Stimulated activated CD8-positive, alpha-beta memory T cell treated with anti-CD3 and anti-CD28 coated beads, Interleukin-4, amount 100 ng/mL, for 24 hours (primary cell): ENCODE results near the gene SH3RF2.
"Not testable (repeated sequence)": the region's sequence is repeated elsewhere in the genome, so short reads cannot be mapped to it uniquely, and the experiment has no call there.

Source experiments
- DNase-seq: peaks from one replicate; pipeline ENCODE4 v3.0.0-alpha.2; 2020; ENCODE audit warnings: low read depth

SH3RF2 gene, protein sequence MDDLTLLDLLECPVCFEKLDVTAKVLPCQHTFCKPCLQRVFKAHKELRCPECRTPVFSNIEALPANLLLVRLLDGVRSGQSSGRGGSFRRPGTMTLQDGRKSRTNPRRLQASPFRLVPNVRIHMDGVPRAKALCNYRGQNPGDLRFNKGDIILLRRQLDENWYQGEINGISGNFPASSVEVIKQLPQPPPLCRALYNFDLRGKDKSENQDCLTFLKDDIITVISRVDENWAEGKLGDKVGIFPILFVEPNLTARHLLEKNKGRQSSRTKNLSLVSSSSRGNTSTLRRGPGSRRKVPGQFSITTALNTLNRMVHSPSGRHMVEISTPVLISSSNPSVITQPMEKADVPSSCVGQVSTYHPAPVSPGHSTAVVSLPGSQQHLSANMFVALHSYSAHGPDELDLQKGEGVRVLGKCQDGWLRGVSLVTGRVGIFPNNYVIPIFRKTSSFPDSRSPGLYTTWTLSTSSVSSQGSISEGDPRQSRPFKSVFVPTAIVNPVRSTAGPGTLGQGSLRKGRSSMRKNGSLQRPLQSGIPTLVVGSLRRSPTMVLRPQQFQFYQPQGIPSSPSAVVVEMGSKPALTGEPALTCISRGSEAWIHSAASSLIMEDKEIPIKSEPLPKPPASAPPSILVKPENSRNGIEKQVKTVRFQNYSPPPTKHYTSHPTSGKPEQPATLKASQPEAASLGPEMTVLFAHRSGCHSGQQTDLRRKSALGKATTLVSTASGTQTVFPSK

DNA sequence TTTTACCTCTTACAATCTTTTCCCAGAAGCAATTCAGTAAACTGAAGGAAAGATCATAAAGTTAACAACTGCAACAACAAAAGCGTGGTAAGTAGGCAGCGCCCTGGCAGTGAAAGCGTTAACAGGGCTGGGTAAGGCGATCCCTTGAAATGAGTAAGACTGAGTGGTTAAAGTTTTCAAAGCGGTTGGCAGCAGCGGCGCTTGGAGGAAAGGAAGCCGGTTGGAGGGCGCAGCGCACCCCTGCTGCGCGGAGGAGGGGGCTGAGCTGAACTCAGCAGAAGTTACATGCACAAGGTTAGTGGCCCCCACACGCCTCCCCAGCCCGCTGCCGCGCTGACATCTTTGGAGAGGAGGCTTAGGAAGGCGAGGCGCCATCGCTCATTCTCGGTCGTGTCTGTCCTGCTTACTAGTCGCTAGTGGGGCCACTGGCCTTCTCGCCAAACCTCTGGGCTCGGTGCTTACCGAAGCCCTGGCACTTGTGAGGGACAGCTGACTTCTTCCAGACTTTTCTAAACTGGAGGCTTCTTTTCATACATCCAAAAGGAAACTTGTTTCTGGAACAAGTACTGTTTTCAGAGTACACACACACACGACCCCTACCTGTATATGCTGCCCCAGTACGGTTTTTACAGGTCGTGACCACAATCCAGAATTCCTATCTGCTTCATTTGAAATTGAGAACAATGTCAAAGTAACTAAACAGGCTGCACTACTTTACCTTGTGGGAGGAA lies at the start of gene SH3RF2:
TSS of gene SH3RF2 (plus strand) at position 178 of the 731 bp plus-strand sequence. CDS start 1,351 bp downstream, outside the sequence.
- peak; percentile 7 for DNase-seq

DNA sequence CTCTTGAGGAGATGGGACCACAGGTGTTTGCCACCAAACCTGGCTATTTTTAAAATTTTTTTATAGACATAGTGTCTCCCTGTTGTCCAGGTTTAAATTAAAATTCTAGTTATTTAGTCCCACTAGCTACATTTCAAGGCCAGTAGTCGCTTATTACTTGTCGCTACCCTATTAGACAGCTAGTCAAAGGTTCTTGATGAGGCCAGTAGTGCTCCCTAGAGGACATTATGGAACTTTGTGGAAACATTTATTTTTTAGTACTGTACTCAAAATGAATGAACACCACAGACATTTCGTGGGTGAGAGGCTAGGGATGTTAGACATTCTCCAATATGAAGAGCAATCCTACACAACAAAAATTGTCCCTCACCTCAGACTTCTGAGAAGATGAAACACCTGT lies 49.2 kb upstream of the SH3RF2 start:
- no peak for DNase-seq

DNA sequence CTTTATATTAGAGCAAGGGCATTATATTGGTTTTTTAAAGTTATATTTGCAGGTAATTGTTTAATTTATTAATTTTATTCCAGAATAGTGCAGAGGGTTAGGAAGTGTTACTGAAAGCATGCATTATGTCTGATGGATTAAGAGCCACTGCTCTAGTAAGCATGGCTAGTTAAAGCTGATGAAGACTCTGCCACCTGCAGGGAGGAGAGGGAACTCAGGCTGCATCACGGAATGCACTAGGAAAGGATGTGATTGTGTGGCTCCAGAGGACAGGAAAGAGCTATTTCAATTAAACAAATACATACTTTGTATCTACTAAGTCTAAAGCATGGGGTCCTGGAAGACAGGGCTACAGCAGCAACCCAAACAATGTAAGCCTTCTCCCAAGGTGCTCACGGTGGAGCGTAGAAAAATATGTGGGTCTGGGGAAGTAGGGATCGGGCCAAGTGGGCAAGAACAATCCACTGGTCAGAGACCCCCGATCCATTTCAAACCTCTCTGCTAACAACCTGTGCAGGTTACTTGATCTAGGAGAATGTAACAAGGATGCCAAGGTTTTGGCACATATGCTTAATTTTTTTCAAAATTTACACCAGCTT lies 48.3 kb upstream of the SH3RF2 start:
- DNase-seq: no peak

DNA sequence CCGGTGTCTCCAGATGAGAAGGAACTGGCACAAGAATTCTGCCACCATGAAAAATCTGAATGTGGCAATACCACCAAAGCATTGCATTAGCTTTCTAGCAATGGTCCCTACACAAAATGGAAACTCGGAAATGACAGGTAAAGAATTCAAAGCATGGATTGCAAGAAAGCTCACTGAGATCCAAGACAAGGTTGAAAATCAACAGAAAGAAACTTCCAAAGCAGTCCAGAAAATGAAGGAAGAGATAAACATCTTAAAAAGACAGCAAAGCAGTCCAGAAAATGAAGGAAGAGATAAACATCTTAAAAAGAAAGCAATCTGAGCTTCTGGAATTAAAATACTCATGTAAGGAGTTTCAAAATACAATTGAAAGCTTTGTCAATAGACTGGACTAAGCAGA lies 46.8 kb upstream of the SH3RF2 start:
- no peak for DNase-seq

DNA sequence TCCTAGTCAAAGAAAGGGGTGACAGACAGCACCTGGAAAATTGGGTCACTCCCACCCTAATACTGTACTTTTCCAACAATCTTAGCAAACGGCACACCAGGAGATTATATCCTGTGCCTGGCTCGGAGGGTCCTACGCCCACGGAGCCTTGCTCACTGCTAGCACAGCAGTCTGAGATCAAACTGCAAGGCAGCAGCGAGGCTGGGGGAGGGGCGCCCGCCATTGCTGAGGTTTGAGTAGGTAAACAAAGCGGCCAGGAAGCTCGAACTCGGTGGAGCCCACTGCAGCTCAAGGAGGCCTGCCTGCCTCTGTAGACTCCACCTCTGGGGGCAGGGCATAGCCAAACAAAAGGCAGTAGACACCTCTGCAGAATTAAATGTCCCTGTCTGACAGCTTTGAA lies 45.0 kb upstream of the SH3RF2 start:
- not testable (repeated sequence) for DNase-seq

DNA sequence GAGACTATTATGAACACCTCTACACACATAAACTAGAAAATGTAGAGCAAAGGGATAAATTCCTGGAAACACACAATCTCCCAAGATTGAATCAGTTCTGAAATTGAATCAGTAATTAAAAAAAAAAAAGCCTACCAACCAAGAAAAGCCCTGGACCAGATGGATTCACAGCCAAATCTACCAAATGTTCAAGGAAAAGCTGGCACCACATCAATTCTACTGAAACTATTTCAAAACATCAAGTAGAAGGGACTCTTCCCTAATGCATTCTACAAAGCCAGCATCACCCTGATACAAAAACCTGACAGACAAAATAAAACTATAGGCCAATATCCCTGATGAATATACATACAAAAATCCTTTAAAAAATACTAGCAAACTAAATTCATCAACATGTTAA lies 38.2 kb upstream of the SH3RF2 start:
- DNase-seq: no peak

DNA sequence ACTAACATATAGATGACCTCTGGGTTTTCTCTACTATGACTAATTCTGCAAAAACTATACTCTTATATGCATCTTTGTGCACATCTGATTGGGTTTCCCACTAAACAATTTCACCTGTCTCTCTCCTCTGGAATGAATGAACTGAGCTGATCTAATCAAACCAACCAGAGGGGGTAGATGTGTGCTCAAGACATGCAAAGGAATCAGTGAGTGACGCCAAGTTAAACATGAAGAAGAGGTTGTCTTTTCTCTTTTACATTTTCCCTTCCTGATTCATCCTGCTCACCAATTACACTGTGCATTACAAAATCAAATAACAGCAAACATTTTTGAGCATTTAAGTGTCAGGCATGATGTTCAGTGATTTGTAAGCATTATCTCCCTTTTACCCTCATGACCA lies 34.0 kb upstream of the SH3RF2 start:
- no peak for DNase-seq

DNA sequence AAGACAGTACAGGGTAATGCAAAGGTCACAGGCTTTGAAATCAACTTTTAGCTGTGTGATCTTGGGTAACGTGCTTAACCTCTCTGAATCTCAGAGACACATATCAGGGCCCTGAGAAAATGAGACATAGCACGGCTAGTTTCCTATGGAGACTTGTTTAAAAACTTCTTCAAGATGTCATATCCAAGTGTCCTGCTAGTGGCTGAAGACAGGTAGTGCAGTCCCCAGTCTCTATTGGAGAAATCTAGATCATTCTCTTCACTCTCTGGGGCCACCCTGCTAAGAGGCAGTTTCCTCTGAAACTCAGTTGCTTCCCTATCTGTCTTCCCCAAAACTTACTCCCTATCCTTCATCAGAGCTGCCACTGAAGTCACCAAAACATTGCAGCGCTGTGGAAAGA lies 33.3 kb upstream of the SH3RF2 start:
- DNase-seq: no peak

DNA sequence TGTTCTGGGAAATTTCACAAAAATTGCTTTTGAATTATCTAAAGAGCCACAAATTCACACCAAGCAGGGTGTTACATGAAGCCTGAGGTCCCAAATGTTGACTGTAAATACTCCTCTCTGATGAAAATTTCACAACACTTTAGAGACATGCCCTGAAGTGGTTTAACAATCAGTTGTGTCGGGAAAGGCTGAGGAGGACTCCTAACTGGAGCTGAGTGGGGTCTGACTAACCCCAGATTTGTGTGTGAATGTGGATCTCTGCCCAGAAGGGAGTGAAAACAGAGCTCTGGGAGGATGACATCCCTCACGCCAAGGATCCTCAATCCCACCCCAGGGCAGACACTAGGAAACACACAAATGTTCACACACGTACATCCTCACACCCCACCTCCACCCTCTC lies 32.5 kb upstream of the SH3RF2 start:
- DNase-seq: no peak

DNA sequence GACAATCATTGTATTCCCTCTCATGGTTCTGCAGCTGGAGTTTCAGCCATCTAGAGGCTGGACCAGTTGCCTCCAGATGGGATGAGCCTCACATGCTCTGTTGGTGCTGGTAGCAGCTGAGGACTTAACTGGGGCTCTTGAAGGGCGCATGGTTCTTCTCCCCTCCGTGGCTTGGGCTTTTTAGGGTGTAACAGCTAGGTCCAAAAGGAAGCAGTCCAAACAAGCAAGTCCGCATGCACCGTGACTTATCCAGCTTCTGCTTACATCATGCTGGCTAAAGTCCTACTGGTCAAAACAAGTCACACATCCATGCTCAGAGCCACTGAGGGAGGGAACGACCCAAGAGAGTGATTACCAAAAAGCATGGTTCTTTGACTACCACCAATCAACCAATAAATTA lies 31.6 kb upstream of the SH3RF2 start:
- no peak for DNase-seq

DNA sequence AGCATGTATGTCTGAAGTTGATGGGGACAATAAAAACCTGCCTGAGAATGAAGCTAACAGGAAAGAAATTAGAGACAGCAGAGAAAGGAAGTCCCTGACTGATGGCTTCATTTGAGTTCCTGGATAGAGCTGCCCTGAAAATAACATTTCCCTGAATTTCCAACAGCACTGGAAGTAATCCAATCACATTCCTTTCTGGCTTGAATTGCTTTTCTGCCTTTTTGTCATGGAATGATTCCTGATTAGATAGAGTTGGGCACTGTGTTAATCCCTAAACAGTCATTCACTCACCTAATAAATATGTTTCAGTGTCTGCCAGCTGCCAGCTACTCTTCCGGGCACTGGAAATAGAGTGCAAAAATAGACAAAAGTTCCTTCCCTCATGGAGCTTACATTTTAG lies 30.0 kb upstream of the SH3RF2 start:
- no peak for DNase-seq

DNA sequence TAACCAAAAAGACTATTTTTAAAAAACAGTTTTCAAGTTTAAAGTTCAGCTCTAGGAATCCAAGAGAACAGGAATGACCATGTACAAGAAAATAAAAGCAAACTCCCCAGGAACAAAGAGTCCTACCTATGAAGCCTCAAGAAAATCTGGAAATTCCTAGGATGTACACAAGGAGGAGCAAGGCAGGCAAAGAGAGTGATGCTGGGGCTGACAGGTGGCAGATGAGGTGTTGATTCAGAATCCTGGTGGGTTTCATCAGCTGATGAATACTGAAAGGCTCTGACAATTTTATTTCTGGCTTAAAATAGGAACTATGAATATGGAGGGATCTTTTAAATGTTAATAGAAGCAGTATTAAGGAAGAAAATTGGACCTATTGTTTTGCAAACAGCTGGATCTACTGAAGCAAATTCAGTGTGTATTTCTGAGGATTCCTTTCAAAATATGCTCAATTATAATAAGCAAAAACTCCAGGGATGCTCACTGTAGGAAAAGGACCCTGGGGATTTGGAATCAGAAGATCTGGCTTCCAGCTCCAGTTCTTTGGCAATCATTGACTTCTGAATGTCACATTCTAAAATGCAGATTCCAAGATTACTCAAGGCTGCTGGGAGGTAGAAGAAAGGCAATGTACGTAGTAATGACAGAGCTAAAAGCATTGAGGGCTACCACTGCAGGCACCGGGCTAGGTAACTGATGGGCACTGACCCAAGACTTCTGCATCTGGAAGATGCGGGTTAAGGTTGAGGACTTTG lies 28.0 kb upstream of the SH3RF2 start:
- no peak for DNase-seq

DNA sequence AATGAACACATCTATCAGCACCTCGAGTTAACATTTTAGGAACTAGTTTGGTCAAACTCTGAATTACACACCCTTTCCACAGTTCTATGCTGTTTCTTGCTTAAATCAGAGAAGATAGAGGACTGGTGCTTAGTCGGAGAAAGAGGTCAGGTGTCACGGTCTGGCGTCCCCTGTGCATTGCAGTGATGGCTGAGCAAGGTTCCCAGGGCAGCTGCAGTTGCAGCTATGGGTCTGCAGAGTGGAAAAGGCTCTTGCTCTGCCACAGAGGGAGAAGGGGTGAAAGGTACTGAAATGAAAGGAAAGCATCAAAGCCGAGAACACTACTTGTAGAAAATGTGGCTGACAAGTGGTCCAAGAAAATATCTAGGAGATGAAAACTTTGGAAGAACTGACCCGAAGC lies 25.2 kb upstream of the SH3RF2 start:
- DNase-seq: no peak

DNA sequence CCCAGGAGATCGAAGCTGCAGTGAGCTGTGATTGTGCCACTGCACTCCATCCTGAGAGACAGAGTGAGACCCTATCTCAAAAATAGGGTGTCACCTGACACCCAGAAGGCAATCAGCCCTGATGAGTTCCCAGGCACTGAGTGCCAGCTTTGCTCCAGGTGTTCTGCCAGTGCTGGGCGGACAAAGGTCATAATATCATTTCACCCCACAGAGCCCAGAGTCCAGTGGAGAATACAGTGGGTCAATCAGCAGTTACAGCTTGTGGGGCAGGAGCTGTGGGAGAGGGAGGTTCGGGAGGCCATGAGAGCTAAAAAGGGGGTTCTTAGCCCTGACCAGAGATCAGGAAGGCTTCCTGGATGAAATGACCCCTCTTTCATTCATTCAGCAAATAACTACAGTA lies 24.4 kb upstream of the SH3RF2 start:
- no peak for DNase-seq

DNA sequence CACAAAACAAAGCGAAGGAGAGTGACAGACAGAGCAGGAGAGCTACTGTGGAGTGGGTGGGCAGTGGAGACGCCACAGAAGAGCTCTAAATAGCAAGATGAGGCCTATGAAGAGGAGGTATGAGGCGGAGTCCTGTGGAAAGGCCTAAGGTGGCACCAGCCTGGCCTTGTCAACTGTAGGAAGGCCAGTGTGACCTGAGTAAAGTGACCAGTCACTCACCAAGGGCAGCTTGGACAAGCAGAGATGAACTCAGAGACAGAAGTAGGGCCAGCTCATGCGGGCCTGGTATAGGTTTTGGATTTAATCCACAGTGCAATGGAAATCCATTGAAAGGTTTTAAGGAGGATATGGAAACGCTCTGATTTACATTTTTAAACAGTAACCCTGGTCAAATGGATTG lies 23.8 kb upstream of the SH3RF2 start:
- no peak for DNase-seq

DNA sequence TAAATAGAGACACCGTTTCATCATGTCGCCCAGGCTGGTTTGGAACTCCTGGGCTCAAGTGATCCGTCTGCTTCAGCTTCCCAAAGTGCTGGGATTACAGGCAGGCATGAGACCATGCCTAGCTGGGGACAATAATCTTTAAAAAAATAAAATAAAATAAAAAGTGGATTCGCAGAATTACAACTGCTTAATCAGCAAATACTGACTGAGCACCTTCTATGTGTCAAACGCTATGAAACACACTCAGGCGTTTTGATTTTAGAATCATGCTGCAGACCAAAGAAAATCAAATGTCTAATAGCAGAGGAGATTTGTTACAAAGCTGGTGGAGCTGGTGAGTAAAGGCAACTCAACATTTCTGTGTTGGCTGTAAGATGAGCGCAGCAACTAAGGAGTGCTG lies 22.7 kb upstream of the SH3RF2 start:
- DNase-seq: no peak

DNA sequence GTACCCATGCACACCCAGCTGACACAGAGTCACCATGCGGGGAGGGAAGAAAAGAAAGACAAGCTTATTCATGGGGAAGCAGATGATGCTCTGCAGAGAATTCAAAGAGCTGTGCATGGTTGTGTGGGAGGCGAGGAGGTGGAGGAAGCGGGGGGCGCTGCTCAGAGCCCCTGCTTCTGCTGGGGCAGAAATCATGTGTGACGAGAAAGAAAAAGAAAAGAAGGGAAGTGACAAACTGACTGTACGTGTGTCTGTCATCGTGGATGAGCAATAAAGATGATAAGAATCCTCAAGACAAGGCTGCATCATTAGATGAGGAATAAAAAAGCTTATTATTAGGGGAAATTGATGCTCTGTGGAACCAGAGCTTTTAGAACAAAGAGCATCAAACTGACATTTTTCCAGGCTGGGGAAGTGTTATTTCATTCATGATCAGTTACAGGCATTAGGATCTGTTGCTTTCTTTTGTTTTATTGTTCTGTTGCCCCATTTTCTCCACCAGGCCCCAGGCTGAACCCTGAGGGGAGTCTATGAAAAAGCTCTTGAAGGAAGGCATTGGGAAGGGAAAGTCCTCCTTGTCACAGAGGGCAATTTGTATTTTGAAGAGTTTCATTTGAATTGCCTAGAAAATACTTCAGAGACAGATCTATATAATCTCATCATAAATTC lies 20.3 kb upstream of the SH3RF2 start:
- no peak for DNase-seq

DNA sequence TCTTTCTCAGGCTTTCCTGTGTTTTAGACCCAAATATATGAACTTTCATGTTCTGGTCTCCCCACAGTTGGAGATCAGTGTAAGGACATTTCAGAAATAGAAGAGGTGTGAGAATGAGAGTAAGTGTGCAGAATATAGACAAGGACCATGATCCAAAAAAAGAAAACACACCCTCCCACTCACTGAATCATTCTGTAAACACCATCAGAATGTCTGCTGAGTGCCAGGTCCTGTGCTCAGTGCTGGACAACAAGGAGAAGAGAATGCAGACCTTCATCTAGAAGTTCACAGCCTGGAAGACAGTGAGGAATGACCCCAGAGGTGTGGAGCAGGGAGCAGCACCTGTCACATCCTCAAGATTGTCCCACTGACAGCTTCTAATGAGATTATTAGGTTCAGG lies 19.1 kb upstream of the SH3RF2 start:
- DNase-seq: no peak

DNA sequence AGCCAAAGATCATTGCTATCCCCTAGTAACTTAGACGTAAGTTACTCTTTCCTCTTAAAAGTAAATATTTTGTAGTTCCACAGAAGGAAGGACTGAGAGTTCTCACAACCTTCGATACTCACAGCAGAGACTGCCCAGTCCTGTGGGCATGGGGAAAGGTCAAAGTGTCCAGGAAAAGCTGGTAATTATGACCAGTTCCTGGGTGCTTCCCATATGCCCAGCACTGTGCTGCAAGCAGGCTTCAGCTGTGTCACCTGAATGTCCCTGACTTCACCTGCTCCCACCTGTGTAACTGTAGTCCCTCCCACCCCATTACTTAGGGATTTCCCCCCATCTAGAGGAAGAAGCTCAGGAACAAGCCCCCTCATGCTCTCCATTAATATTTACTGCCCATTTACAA lies 18.0 kb upstream of the SH3RF2 start:
- DNase-seq: no peak

DNA sequence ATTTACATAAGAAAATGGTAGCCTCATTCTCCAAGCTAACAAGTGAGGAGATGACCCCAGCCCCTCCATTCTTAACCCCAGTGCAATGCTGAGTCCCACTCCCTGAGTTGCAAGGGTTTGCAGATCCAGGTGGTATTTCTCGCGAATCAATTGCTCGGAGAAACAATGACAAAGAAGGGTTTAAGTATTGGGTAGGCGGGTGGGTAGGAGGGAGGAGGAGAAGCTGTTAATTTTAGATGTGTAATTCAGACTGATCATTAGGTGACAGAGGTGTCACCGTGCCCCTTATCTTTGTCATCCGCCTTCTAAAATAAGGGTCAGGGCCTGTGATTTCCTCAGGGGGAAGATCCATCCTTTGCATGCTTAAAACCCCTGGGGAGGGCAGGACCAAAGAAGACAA lies 17.0 kb upstream of the SH3RF2 start:
- DNase-seq: no peak

DNA sequence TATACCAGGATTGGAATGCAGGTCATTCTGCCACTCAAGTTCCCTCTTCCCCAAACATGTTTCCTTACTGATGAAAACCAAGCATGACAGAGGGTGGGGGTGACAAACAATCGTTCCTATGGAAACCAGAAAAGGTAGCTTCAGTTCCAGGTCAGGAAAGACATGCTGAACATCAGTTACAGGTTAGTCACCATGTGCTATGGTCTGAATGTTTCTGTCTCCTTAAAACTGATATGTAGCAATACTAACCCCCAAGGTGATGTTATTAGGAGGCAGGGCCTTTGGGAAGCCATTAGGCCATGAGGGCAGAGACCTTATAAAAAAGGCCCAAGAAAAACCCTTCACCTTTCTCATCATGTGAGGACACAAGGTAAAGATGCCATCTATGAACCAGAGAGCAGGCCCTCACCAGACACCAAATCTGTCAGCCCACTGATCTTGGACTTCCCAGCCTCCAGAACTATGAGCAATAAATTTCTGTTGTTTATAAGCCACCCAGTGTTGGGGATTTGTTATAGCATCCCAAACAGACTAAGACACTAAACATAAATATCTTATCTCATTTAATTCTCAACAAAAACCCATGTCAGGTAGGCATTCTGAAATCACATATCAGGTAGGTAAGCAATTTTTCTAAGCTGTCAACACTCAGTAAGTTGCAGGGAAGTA lies 15.7 kb upstream of the SH3RF2 start:
- no peak for DNase-seq
